K562 (cell line): ENCODE measurements around the gene COLQ. TPM values are rescaled to one million over a fixed set of nuclear protein-coding genes. Genes with fewer than 3 reads are reported as not detected.

Source experiments
- POLR3G ChIP-seq: IDR thresholded peaks from 2 replicates; pipeline ENCODE4 v1.6.1; 2011; ENCODE audit not compliant: insufficient read length, insufficient replicate concordance; ENCODE audit errors: extremely low read depth
- POU5F1 ChIP-seq: fragments of 150-350 bp; IDR thresholded peaks from 2 replicates; pipeline ENCODE4 v1.6.1; 2014; ENCODE audit warnings: borderline replicate concordance, low read length, low read depth, mild to moderate bottlenecking; ENCODE audit not compliant: partially characterized antibody
- PTBP1 ChIP-seq: fragments of 200-400 bp; formaldehyde crosslinking; IDR thresholded peaks from 2 replicates; pipeline ENCODE4 v1.6.1; 2017; ENCODE audit warnings: low read depth, low read length
- SMARCA4 ChIP-seq: fragments of 450-650 bp; IDR thresholded peaks from 2 replicates; pipeline ENCODE4 v1.6.1; 2016
- STAG1 ChIP-seq: sonication (generic); formaldehyde crosslinking; IDR thresholded peaks from 2 replicates; pipeline ENCODE4 v1.5.0; 2020; ENCODE audit warnings: missing genetic modification reagents, borderline replicate concordance
- SUPT5H ChIP-seq: fragments of 450-650 bp; IDR thresholded peaks from 2 replicates; pipeline ENCODE4 v1.6.1; 2016
- TAF9B ChIP-seq: fragments of 450-650 bp; IDR thresholded peaks from 2 replicates; pipeline ENCODE4 v1.6.1; 2018; ENCODE audit warnings: mild to moderate bottlenecking; ENCODE audit not compliant: partially characterized antibody
- ZC3H11A ChIP-seq: IDR thresholded peaks from 2 replicates; pipeline ENCODE4 v1.6.1; 2012; ENCODE audit warnings: low read depth, low read length, improper control_type of control experiment
- ZNF384 ChIP-seq: IDR thresholded peaks from 2 replicates; pipeline ENCODE4 v1.6.1; 2012; ENCODE audit warnings: low read depth, low read length, improper control_type of control experiment
- ZNF696 ChIP-seq: fragments of 250-450 bp; sonication (Bioruptor Pico); conservative IDR thresholded peaks from 2 replicates; pipeline ENCODE4 v1.4.0; 2020; ENCODE audit warnings: mild to moderate bottlenecking, moderate library complexity
- ZNF76 ChIP-seq: fragments of 250-450 bp; sonication (Bioruptor Pico); IDR thresholded peaks from 2 replicates; pipeline ENCODE4 v1.4.0; 2020; ENCODE audit warnings: mild to moderate bottlenecking, moderate library complexity, borderline replicate concordance
- polyA plus RNA-seq, 8 experiments: library from polyadenylated mRNA; depleted of rRNA in 4 of 8; stranded (reverse) in 5 of 8; unstranded in 3 of 8; fragments of >200 nt; fragmentation: Nextera tagmentation in 2 of 8; fragmentation: Illumina TruSeq in 1 of 8; extraction: Ambion mirVana in 2 of 8; extraction: Trizol in 1 of 8; gene quantifications; 2 replicates each; pipeline versions ENCODE4 v1.2.1 to v1.2.3, GENCODE V29; 2011 to 2014; ENCODE audit warnings: inconsistent platforms in 1 of 8, missing spikeins in 1 of 8
- total RNA-seq, 7 experiments: library from RNA; depleted of rRNA in 6 of 7; stranded (reverse); fragments of >200 nt in 6 of 7; fragmentation: Illumina TruSeq in 2 of 7; extraction: Trizol in 2 of 7; gene quantifications; 2 replicates each; pipeline versions ENCODE4 v1.2.1 to v1.2.3, GENCODE V29; 2011 to 2021; ENCODE audit warnings: low replicate concordance in 1 of 7
- TF ChIP-seq, protein P1 (sequence below): fragments of 200-600 bp; sonication (generic); IDR thresholded peaks from one replicate; pipeline ENCODE4 v1.6.1; 2012; ENCODE audit warnings: mild to moderate bottlenecking, low read depth, low read length, inconsistent platforms
- TF ChIP-seq, protein P2 (sequence below): fragments of 250-450 bp; sonication (Bioruptor Pico); IDR thresholded peaks from 2 replicates; pipeline ENCODE4 v1.5.0; 2021

Gene COLQ
- total and polyA plus RNA-seq, 9 of the 15 experiments (the other 6 are each of a cell fraction or from before 2014, with no cell fraction given) = 0.04 to 0.36 (median 0.27) TPM; not detected in 4

DNA sequence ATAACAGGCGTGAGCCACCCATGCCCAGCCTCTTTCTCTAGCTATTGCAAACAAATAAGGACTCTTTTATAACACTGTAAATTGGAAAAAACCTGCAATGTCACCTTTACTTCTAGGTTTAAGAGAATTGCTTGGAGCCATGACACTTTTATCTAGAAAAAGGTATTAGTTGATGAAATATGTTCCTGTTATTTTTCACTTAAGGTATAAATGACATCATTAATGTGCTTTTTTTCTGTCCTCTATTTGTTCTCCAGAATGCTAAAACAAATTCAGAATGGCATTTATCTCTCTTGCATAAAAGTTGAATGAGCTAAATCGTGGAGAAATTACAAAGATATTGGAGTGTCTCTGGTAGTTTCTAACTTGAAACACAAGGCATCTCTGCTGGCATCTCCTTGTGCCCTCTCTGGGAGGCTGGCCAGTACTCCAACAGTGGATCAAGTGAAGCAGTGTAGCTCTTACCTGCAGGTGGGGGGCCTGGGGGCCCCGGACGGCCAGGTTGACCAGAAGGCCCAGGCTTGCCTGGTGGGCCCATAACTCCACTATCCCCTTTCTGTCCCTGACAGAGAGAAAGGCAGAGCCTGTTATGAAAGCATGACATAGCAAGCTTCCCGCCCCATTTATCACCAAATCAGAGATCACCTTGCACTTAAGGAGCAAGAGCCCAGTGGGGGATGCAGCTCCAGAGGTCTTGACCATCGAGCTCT lies 55.5 kb downstream of the COLQ start (continued):
- TF ChIP-seq, protein P1, sequence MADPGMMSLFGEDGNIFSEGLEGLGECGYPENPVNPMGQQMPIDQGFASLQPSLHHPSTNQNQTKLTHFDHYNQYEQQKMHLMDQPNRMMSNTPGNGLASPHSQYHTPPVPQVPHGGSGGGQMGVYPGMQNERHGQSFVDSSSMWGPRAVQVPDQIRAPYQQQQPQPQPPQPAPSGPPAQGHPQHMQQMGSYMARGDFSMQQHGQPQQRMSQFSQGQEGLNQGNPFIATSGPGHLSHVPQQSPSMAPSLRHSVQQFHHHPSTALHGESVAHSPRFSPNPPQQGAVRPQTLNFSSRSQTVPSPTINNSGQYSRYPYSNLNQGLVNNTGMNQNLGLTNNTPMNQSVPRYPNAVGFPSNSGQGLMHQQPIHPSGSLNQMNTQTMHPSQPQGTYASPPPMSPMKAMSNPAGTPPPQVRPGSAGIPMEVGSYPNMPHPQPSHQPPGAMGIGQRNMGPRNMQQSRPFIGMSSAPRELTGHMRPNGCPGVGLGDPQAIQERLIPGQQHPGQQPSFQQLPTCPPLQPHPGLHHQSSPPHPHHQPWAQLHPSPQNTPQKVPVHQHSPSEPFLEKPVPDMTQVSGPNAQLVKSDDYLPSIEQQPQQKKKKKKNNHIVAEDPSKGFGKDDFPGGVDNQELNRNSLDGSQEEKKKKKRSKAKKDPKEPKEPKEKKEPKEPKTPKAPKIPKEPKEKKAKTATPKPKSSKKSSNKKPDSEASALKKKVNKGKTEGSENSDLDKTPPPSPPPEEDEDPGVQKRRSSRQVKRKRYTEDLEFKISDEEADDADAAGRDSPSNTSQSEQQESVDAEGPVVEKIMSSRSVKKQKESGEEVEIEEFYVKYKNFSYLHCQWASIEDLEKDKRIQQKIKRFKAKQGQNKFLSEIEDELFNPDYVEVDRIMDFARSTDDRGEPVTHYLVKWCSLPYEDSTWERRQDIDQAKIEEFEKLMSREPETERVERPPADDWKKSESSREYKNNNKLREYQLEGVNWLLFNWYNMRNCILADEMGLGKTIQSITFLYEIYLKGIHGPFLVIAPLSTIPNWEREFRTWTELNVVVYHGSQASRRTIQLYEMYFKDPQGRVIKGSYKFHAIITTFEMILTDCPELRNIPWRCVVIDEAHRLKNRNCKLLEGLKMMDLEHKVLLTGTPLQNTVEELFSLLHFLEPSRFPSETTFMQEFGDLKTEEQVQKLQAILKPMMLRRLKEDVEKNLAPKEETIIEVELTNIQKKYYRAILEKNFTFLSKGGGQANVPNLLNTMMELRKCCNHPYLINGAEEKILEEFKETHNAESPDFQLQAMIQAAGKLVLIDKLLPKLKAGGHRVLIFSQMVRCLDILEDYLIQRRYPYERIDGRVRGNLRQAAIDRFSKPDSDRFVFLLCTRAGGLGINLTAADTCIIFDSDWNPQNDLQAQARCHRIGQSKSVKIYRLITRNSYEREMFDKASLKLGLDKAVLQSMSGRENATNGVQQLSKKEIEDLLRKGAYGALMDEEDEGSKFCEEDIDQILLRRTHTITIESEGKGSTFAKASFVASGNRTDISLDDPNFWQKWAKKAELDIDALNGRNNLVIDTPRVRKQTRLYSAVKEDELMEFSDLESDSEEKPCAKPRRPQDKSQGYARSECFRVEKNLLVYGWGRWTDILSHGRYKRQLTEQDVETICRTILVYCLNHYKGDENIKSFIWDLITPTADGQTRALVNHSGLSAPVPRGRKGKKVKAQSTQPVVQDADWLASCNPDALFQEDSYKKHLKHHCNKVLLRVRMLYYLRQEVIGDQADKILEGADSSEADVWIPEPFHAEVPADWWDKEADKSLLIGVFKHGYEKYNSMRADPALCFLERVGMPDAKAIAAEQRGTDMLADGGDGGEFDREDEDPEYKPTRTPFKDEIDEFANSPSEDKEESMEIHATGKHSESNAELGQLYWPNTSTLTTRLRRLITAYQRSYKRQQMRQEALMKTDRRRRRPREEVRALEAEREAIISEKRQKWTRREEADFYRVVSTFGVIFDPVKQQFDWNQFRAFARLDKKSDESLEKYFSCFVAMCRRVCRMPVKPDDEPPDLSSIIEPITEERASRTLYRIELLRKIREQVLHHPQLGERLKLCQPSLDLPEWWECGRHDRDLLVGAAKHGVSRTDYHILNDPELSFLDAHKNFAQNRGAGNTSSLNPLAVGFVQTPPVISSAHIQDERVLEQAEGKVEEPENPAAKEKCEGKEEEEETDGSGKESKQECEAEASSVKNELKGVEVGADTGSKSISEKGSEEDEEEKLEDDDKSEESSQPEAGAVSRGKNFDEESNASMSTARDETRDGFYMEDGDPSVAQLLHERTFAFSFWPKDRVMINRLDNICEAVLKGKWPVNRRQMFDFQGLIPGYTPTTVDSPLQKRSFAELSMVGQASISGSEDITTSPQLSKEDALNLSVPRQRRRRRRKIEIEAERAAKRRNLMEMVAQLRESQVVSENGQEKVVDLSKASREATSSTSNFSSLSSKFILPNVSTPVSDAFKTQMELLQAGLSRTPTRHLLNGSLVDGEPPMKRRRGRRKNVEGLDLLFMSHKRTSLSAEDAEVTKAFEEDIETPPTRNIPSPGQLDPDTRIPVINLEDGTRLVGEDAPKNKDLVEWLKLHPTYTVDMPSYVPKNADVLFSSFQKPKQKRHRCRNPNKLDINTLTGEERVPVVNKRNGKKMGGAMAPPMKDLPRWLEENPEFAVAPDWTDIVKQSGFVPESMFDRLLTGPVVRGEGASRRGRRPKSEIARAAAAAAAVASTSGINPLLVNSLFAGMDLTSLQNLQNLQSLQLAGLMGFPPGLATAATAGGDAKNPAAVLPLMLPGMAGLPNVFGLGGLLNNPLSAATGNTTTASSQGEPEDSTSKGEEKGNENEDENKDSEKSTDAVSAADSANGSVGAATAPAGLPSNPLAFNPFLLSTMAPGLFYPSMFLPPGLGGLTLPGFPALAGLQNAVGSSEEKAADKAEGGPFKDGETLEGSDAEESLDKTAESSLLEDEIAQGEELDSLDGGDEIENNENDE = no peak
- TF ChIP-seq, protein P2, sequence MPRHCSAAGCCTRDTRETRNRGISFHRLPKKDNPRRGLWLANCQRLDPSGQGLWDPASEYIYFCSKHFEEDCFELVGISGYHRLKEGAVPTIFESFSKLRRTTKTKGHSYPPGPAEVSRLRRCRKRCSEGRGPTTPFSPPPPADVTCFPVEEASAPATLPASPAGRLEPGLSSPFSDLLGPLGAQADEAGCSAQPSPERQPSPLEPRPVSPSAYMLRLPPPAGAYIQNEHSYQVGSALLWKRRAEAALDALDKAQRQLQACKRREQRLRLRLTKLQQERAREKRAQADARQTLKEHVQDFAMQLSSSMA = no peak
- no peak for TF ChIP-seq ZNF76
- TF ChIP-seq POU5F1 = no peak
- no peak for TF ChIP-seq ZC3H11A
- no peak for TF ChIP-seq STAG1
- TF ChIP-seq SMARCA4 = no peak
- no peak for TF ChIP-seq ZNF384
- TF ChIP-seq ZNF696 (CRISPR knock-in tag) = no peak
- TF ChIP-seq PTBP1 = no peak
- no peak for TF ChIP-seq SUPT5H
- TF ChIP-seq POLR3G = no peak
- TF ChIP-seq TAF9B = no peak
